ENCODE data around the gene MCEMP1.

DNA sequence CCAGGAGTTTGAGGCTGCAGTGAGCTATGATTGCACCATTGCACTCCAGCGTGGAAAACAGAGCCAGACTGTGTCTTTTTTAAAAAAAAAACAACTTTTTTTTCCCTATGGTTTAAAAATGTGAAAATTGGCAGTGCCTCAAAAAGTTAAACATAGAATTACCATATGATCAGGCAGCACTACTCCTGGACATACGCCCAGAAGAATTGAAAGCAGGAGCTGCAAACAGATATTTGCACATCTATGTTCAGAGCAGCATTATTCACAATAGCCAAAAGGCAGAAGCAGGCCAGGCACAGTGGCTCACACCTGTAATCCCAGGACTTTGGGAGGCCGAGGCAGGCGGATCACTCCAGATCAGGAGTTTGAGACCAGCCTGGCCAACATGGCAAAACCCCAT is 11.8 kb upstream of the MCEMP1 start:
- TF ChIP-seq EZH2 (IDR thresholded peaks at IDR 0.05; ENCODE audit: low read depth, unreplicated experiment) (no peak), POLR2AphosphoS5 (IDR thresholded peaks at IDR 0.05; ENCODE audit: low read depth) (no peak), CREB1 (CRISPR knock-in tag; IDR thresholded peaks at IDR 0.05; ENCODE audit: low read depth) (no peak), EZH2phosphoT487 (IDR thresholded peaks at IDR 0.05; ENCODE audit: unreplicated experiment) (no peak), JUNB (IDR thresholded peaks at IDR 0.05; ENCODE audit: unreplicated experiment) (no peak), ZNF331 (CRISPR knock-in tag; IDR thresholded peaks at IDR 0.05; ENCODE audit: low read depth) (no peak), NANOG (IDR thresholded peaks at IDR 0.05; ENCODE audit: borderline replicate concordance) (no peak), ZNF114 (CRISPR knock-in tag; IDR thresholded peaks at IDR 0.05) (no peak)
- TF ChIP-seq, protein P1, sequence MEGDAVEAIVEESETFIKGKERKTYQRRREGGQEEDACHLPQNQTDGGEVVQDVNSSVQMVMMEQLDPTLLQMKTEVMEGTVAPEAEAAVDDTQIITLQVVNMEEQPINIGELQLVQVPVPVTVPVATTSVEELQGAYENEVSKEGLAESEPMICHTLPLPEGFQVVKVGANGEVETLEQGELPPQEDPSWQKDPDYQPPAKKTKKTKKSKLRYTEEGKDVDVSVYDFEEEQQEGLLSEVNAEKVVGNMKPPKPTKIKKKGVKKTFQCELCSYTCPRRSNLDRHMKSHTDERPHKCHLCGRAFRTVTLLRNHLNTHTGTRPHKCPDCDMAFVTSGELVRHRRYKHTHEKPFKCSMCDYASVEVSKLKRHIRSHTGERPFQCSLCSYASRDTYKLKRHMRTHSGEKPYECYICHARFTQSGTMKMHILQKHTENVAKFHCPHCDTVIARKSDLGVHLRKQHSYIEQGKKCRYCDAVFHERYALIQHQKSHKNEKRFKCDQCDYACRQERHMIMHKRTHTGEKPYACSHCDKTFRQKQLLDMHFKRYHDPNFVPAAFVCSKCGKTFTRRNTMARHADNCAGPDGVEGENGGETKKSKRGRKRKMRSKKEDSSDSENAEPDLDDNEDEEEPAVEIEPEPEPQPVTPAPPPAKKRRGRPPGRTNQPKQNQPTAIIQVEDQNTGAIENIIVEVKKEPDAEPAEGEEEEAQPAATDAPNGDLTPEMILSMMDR (conservative IDR thresholded peaks at IDR 0.05; ENCODE audit: low read depth in 2 of 2): no peak
- TF ChIP-seq, protein P2, sequence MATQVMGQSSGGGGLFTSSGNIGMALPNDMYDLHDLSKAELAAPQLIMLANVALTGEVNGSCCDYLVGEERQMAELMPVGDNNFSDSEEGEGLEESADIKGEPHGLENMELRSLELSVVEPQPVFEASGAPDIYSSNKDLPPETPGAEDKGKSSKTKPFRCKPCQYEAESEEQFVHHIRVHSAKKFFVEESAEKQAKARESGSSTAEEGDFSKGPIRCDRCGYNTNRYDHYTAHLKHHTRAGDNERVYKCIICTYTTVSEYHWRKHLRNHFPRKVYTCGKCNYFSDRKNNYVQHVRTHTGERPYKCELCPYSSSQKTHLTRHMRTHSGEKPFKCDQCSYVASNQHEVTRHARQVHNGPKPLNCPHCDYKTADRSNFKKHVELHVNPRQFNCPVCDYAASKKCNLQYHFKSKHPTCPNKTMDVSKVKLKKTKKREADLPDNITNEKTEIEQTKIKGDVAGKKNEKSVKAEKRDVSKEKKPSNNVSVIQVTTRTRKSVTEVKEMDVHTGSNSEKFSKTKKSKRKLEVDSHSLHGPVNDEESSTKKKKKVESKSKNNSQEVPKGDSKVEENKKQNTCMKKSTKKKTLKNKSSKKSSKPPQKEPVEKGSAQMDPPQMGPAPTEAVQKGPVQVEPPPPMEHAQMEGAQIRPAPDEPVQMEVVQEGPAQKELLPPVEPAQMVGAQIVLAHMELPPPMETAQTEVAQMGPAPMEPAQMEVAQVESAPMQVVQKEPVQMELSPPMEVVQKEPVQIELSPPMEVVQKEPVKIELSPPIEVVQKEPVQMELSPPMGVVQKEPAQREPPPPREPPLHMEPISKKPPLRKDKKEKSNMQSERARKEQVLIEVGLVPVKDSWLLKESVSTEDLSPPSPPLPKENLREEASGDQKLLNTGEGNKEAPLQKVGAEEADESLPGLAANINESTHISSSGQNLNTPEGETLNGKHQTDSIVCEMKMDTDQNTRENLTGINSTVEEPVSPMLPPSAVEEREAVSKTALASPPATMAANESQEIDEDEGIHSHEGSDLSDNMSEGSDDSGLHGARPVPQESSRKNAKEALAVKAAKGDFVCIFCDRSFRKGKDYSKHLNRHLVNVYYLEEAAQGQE (IDR thresholded peaks at IDR 0.05; ENCODE audit: unreplicated experiment): no peak
- TF ChIP-seq, protein P3, sequence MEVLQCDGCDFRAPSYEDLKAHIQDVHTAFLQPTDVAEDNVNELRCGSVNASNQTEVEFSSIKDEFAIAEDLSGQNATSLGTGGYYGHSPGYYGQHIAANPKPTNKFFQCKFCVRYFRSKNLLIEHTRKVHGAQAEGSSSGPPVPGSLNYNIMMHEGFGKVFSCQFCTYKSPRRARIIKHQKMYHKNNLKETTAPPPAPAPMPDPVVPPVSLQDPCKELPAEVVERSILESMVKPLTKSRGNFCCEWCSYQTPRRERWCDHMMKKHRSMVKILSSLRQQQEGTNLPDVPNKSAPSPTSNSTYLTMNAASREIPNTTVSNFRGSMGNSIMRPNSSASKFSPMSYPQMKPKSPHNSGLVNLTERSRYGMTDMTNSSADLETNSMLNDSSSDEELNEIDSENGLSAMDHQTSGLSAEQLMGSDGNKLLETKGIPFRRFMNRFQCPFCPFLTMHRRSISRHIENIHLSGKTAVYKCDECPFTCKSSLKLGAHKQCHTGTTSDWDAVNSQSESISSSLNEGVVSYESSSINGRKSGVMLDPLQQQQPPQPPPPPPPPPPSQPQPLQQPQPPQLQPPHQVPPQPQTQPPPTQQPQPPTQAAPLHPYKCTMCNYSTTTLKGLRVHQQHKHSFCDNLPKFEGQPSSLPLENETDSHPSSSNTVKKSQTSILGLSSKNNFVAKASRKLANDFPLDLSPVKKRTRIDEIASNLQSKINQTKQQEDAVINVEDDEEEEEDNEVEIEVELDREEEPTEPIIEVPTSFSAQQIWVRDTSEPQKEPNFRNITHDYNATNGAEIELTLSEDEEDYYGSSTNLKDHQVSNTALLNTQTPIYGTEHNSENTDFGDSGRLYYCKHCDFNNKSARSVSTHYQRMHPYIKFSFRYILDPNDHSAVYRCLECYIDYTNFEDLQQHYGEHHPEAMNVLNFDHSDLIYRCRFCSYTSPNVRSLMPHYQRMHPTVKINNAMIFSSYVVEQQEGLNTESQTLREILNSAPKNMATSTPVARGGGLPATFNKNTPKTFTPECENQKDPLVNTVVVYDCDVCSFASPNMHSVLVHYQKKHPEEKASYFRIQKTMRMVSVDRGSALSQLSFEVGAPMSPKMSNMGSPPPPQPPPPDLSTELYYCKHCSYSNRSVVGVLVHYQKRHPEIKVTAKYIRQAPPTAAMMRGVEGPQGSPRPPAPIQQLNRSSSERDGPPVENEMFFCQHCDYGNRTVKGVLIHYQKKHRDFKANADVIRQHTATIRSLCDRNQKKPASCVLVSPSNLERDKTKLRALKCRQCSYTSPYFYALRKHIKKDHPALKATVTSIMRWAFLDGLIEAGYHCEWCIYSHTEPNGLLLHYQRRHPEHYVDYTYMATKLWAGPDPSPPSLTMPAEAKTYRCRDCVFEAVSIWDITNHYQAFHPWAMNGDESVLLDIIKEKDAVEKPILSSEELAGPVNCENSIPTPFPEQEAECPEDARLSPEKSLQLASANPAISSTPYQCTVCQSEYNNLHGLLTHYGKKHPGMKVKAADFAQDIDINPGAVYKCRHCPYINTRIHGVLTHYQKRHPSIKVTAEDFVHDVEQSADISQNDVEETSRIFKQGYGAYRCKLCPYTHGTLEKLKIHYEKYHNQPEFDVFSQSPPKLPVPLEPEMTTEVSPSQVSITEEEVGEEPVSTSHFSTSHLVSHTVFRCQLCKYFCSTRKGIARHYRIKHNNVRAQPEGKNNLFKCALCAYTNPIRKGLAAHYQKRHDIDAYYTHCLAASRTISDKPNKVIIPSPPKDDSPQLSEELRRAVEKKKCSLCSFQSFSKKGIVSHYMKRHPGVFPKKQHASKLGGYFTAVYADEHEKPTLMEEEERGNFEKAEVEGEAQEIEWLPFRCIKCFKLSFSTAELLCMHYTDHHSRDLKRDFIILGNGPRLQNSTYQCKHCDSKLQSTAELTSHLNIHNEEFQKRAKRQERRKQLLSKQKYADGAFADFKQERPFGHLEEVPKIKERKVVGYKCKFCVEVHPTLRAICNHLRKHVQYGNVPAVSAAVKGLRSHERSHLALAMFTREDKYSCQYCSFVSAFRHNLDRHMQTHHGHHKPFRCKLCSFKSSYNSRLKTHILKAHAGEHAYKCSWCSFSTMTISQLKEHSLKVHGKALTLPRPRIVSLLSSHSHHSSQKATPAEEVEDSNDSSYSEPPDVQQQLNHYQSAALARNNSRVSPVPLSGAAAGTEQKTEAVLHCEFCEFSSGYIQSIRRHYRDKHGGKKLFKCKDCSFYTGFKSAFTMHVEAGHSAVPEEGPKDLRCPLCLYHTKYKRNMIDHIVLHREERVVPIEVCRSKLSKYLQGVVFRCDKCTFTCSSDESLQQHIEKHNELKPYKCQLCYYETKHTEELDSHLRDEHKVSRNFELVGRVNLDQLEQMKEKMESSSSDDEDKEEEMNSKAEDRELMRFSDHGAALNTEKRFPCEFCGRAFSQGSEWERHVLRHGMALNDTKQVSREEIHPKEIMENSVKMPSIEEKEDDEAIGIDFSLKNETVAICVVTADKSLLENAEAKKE (CRISPR knock-in tag; IDR thresholded peaks at IDR 0.05): no peak
- TF ChIP-seq, protein P4, sequence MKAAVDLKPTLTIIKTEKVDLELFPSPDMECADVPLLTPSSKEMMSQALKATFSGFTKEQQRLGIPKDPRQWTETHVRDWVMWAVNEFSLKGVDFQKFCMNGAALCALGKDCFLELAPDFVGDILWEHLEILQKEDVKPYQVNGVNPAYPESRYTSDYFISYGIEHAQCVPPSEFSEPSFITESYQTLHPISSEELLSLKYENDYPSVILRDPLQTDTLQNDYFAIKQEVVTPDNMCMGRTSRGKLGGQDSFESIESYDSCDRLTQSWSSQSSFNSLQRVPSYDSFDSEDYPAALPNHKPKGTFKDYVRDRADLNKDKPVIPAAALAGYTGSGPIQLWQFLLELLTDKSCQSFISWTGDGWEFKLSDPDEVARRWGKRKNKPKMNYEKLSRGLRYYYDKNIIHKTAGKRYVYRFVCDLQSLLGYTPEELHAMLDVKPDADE (IDR thresholded peaks at IDR 0.05): no peak

All from GM23338 (cell line).